ENCODE measurements around the gene PPP1R9B. TPM values are rescaled to one million over a fixed set of nuclear protein-coding genes. Genes with fewer than 3 reads are reported as not detected.
A peak's percentile ranks its signal among the peaks of the same experiment; 100 is the strongest.

Gene PPP1R9B
- total RNA-seq, 2 donors from 2014 or later: 36.2 to 79.7 TPM

- peak overlapping the region; percentile 69 to 86 for H3K4me3 ChIP-seq
- peak overlapping the region; percentile 38 to 90 for H3K27ac ChIP-seq
- H3K36me3 ChIP-seq: peaks cover 0 to 8% of the 10 kb centered on the region in 2 donors
- no peaks in the 10 kb centered on the region for H3K27me3 ChIP-seq (replicated peaks; ENCODE audit: insufficient read depth)
- intact Hi-C loops (cut with DNase I): no loop called here
- peaks cover 19% of the 10 kb centered on the region for H3K4me1 ChIP-seq (replicated peaks)
- 7% methylated on average over 5 of the region's 5 CpGs for WGBS
- H3K9me3 ChIP-seq: no peaks in the 10 kb centered on the region
- no peak for TF ChIP-seq POLR2A (IDR thresholded peaks at IDR 0.05)
- no peak for TF ChIP-seq CTCF (IDR thresholded peaks at IDR 0.05)
- no peak for DNase-seq (ENCODE audit: low spot score)
Observed at GRCh38 chr17:50147841-50148225, 2.6 kb downstream of the PPP1R9B start.

GRCh38 chr17:50146927-50147665, 3.4 kb downstream of the PPP1R9B start:
- 45% methylated on average over 14 of the region's 15 CpGs for WGBS
- no peak for DNase-seq (ENCODE audit: low spot score)

GRCh38 chr17:50146230-50146926, 4.1 kb downstream of the PPP1R9B start:
- TF ChIP-seq POLR2AphosphoS5 (IDR thresholded peaks at IDR 0.05) (no peak), POLR2A (IDR thresholded peaks at IDR 0.05) (no peak), CTCF (IDR thresholded peaks at IDR 0.05) (no peak)
- H3K4me1 ChIP-seq (replicated peaks): peaks cover 14% of the 10 kb centered on the region
- no peaks in the 10 kb centered on the region for H3K27me3 ChIP-seq (replicated peaks; ENCODE audit: insufficient read depth)
- DNase-seq (ENCODE audit: low spot score): no peak
- intact Hi-C loops (cut with DNase I): no loop called here
- peak overlapping the region in 1 of 2 donors; percentile 86 for H3K4me3 ChIP-seq
- H3K9me3 ChIP-seq: no peaks in the 10 kb centered on the region
- H3K36me3 ChIP-seq: peaks cover 0 to 8% of the 10 kb centered on the region in 2 donors
- 62% methylated on average over 10 of the region's 10 CpGs for WGBS
- H3K27ac ChIP-seq: no peak overlapping the region

More at GRCh38 chr17:50146927-50147665, 3.4 kb downstream of the PPP1R9B start:
- H3K9me3 ChIP-seq: no peaks in the 10 kb centered on the region
- peak overlapping the region; percentile 69 to 86 for H3K4me3 ChIP-seq
- H3K27me3 ChIP-seq (replicated peaks; ENCODE audit: insufficient read depth): no peaks in the 10 kb centered on the region
- H3K4me1 ChIP-seq (replicated peaks): peaks cover 16% of the 10 kb centered on the region
- peaks cover 0 to 8% of the 10 kb centered on the region in 2 donors for H3K36me3 ChIP-seq
- intact Hi-C loops (cut with DNase I): no loop called here
- peak overlapping the region; percentile 38 to 90 for H3K27ac ChIP-seq
- TF ChIP-seq POLR2A (IDR thresholded peaks at IDR 0.05): no peak

- WGBS: 67% methylated on average over 11 of the region's 11 CpGs
- intact Hi-C loops (cut with DNase I): no loop called here
- Histone ChIP-seq H3K27ac (no peak overlapping the region), H3K36me3 (peaks cover 0 to 8% of the 10 kb centered on the region in 2 donors), H3K9me3 (no peaks in the 10 kb centered on the region), H3K4me1 (replicated peaks) (peaks cover 14% of the 10 kb centered on the region), H3K27me3 (replicated peaks; ENCODE audit: insufficient read depth) (no peaks in the 10 kb centered on the region), H3K4me3 (no peak overlapping the region)
- no peak for TF ChIP-seq POLR2AphosphoS5 (IDR thresholded peaks at IDR 0.05)
- TF ChIP-seq POLR2A (IDR thresholded peaks at IDR 0.05): no peak
- TF ChIP-seq CTCF (IDR thresholded peaks at IDR 0.05): no peak
- no peak for DNase-seq (ENCODE audit: low spot score)
Observed at GRCh38 chr17:50145532-50146229, 4.8 kb downstream of the PPP1R9B start.

- peaks cover 0 to 8% of the 10 kb centered on the region in 2 donors for H3K36me3 ChIP-seq
- H3K9me3 ChIP-seq: no peaks in the 10 kb centered on the region
- no peak overlapping the region for H3K27ac ChIP-seq
- intact Hi-C loops (cut with DNase I): no loop called here
- H3K4me3 ChIP-seq: no peak overlapping the region
- H3K27me3 ChIP-seq (replicated peaks; ENCODE audit: insufficient read depth): no peaks in the 10 kb centered on the region
- H3K4me1 ChIP-seq (replicated peaks): peaks cover 14% of the 10 kb centered on the region
- no peak for DNase-seq (ENCODE audit: low spot score)
- WGBS: 74% methylated on average over 16 of the region's 16 CpGs
- TF ChIP-seq POLR2AphosphoS5 (IDR thresholded peaks at IDR 0.05) (no peak), CTCF (IDR thresholded peaks at IDR 0.05) (no peak), POLR2A (IDR thresholded peaks at IDR 0.05) (no peak)
Observed at GRCh38 chr17:50144845-50145531, 5.5 kb downstream of the PPP1R9B start.

Measured in prostate gland (tissue), 2 donors.